ENCODE measurements around the gene PDGFD.

Gene PDGFD

DNA sequence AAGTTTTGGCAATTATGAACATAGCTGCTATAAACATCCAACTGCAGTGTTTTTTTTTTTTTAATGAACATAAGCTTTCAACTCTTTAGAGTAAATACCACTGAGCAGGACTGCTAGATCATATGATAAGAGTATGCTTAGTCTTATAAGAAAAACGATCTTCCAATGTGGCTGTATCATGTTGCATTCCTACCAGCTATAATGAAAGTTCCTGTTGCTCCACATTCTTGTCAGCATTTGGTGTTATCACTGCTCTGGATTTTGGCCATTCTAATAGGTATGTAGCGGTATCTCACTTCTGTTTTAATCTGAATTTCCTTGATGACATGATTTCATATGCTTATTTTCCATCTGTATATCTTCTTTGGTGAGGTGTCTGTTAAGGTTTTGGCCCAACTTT lies 50.4 kb downstream of the PDGFD start:
- Histone ChIP-seq H3K36me3 (ENCODE audit: insufficient read depth, low read depth, low read length) (no peaks in the 10 kb centered on the region), H3K4me3 (ENCODE audit: low read length) (no peak overlapping the region), H3K4me1 (ENCODE audit: insufficient read depth, low read length) (no peaks in the 10 kb centered on the region)

DNA sequence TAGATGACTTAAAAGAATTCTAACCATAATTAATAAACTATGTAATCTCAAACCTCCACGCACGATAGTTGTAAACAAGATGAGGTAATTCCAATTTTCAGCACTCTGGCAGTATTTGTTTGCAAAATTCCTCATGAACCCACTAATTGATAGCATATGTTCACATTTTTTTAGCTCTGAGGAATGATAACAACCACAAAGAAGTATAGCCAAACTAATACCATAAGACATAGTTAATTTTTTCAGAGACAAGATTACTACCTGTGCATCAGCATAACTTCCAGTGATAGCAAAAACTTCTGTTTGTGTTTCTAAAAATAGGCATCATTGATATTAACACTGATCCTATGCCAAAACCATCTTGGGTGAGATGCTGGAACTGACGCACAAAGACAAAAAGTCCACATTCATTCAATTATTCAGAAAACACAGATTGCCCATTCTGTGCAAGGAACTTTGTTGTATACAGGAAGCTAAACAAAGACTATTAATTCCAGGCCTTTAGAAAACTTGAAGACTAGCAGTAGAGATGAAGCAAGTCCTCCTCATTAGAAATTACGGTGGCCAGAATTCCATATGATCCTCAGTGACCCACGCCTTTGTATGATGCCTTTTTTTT lies 57.7 kb downstream of the PDGFD start:
- no peak overlapping the region for H3K27ac ChIP-seq (ENCODE audit: low read length)
- no peaks in the 10 kb centered on the region for H3K9me3 ChIP-seq (ENCODE audit: insufficient read depth, low read depth, low read length)
- H3K4me1 ChIP-seq (ENCODE audit: insufficient read depth, low read length) = no peaks in the 10 kb centered on the region
- H3K4me3 ChIP-seq (ENCODE audit: low read length) = no peak overlapping the region
- no peaks in the 10 kb centered on the region for H3K36me3 ChIP-seq (ENCODE audit: insufficient read depth, low read depth, low read length)
- H3K27me3 ChIP-seq (ENCODE audit: insufficient read depth, low read length) = no peaks in the 10 kb centered on the region
- no peak overlapping the region for H3K9ac ChIP-seq (ENCODE audit: low read depth, low read length)

More for the DNA sequence above, 50.4 kb downstream of the PDGFD start:
- Histone ChIP-seq H3K9ac (ENCODE audit: low read depth, low read length) (no peak overlapping the region), H3K9me3 (ENCODE audit: insufficient read depth, low read depth, low read length) (peaks cover 7% of the 10 kb centered on the region), H3K27ac (ENCODE audit: low read length) (no peak overlapping the region), H3K27me3 (ENCODE audit: insufficient read depth, low read length) (no peaks in the 10 kb centered on the region)

DNA sequence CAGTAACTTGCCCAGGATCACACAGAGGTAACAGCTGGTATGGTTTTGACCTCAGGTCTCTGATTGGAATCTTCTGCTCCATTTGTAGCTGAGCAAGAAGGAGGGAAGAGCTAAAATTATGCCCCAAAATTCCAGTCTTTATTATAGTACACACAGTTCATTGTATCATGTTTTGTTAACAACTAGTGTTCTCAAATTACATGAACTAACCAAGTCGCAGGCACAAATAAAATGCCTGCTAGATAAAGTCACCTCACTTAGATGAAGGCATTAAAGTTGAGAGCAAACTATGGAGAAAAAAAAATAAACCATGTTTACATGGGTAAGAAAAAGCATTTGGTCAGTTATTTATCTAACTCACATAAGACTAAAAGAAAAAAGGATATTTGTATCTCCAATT lies 58.8 kb downstream of the PDGFD start:
- no peaks in the 10 kb centered on the region for H3K27me3 ChIP-seq (ENCODE audit: insufficient read depth, low read length)
- no peaks in the 10 kb centered on the region for H3K9me3 ChIP-seq (ENCODE audit: insufficient read depth, low read depth, low read length)
- no peak overlapping the region for H3K9ac ChIP-seq (ENCODE audit: low read depth, low read length)
- no peaks in the 10 kb centered on the region for H3K36me3 ChIP-seq (ENCODE audit: insufficient read depth, low read depth, low read length)
- H3K27ac ChIP-seq (ENCODE audit: low read length) = no peak overlapping the region
- no peaks in the 10 kb centered on the region for H3K4me1 ChIP-seq (ENCODE audit: insufficient read depth, low read length)
- no peak overlapping the region for H3K4me3 ChIP-seq (ENCODE audit: low read length)

DNA sequence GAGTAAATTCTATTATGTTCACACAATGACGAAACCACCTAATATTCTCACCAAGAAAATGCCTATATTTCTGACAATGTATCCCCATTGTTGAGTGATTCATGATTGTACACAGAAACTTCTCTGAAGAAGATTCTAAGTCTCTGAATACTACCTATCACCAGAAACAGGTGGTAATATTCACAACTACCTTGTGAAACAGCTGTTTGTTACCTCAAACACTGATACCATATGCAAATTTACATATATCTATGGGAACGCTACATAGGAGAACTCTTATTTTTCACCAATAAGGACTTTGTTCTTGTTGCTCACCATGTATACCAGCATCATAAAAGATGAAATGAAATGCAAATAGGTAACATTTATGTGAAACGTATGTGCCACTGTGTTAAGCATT lies 59.3 kb downstream of the PDGFD start:
- no peaks in the 10 kb centered on the region for H3K27me3 ChIP-seq (ENCODE audit: insufficient read depth, low read length)
- no peaks in the 10 kb centered on the region for H3K4me1 ChIP-seq (ENCODE audit: insufficient read depth, low read length)
- H3K9ac ChIP-seq (ENCODE audit: low read depth, low read length) = no peak overlapping the region
- H3K4me3 ChIP-seq (ENCODE audit: low read length) = no peak overlapping the region
- H3K36me3 ChIP-seq (ENCODE audit: insufficient read depth, low read depth, low read length) = no peaks in the 10 kb centered on the region
- H3K27ac ChIP-seq (ENCODE audit: low read length) = no peak overlapping the region
- H3K9me3 ChIP-seq (ENCODE audit: insufficient read depth, low read depth, low read length) = no peaks in the 10 kb centered on the region

DNA sequence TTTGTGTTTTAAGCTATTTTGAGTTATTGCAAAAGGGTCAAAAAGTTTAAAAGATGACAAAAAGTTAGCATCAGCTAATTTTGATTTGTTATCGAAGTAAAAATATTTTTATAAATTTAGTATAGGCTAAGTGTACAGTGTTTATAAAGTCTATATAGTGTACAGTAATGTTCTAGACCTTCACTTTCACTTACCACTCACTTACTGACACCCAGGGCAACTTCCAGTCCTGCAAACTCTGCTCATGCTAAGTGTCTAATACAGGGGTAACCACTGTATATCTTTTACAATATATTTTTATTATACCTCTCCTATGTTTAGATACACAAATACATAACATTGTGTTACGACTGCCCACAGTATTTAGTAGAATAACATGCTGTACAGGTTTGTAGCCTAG lies 59.7 kb downstream of the PDGFD start:
- Histone ChIP-seq H3K36me3 (ENCODE audit: insufficient read depth, low read depth, low read length) (no peaks in the 10 kb centered on the region), H3K27ac (ENCODE audit: low read length) (no peak overlapping the region), H3K9ac (ENCODE audit: low read depth, low read length) (no peak overlapping the region), H3K4me3 (ENCODE audit: low read length) (no peak overlapping the region), H3K4me1 (ENCODE audit: insufficient read depth, low read length) (no peaks in the 10 kb centered on the region), H3K27me3 (ENCODE audit: insufficient read depth, low read length) (no peaks in the 10 kb centered on the region), H3K9me3 (ENCODE audit: insufficient read depth, low read depth, low read length) (no peaks in the 10 kb centered on the region)

DNA sequence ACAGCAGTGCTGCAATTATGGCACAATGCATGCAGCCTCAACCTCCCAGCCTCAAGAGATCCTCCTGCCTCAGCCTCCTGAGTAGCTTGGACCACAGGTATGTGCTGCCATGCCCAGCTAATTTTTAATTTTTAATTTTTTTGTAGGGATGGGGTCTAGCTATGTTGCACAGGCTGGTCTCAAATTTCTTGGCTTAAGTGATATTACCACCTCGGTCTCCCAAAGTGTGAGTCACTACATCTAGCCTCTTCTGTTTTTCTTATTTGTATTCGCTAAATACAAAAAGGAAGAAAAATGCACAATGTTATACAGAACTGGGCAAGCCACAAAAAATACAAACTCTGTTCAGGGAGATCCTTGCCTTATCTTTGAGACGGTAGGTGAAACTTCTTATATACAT lies 65.4 kb downstream of the PDGFD start:
- no peaks in the 10 kb centered on the region for H3K9me3 ChIP-seq (ENCODE audit: insufficient read depth, low read depth, low read length)
- no peak overlapping the region for H3K9ac ChIP-seq (ENCODE audit: low read depth, low read length)
- no peaks in the 10 kb centered on the region for H3K4me1 ChIP-seq (ENCODE audit: insufficient read depth, low read length)
- H3K4me3 ChIP-seq (ENCODE audit: low read length) = no peak overlapping the region
- H3K27ac ChIP-seq (ENCODE audit: low read length) = no peak overlapping the region
- H3K36me3 ChIP-seq (ENCODE audit: insufficient read depth, low read depth, low read length) = no peaks in the 10 kb centered on the region
- no peaks in the 10 kb centered on the region for H3K27me3 ChIP-seq (ENCODE audit: insufficient read depth, low read length)

DNA sequence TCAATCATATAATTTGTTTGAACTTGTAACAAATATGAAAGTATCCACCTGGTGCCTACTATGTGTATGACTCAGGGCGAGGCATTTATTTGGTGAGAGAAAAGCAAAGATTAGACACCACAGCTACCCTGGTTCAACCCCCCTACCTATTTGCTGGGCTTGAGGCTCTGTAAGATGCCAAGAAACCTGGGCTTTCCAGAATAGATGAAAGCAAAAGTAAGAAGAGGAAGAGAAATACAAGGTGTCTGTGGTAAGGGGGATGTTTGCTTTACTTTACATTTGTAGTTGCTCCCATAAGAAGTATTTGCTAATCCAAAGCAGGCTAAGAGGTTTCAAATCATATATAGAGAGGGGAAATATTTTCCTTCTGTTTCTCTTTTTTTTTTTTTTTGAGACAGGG lies 65.8 kb downstream of the PDGFD start:
- no peaks in the 10 kb centered on the region for H3K27me3 ChIP-seq (ENCODE audit: insufficient read depth, low read length)
- H3K9me3 ChIP-seq (ENCODE audit: insufficient read depth, low read depth, low read length) = no peaks in the 10 kb centered on the region
- H3K27ac ChIP-seq (ENCODE audit: low read length) = no peak overlapping the region
- no peaks in the 10 kb centered on the region for H3K36me3 ChIP-seq (ENCODE audit: insufficient read depth, low read depth, low read length)
- no peak overlapping the region for H3K4me3 ChIP-seq (ENCODE audit: low read length)
- H3K9ac ChIP-seq (ENCODE audit: low read depth, low read length) = no peak overlapping the region
- no peaks in the 10 kb centered on the region for H3K4me1 ChIP-seq (ENCODE audit: insufficient read depth, low read length)

DNA sequence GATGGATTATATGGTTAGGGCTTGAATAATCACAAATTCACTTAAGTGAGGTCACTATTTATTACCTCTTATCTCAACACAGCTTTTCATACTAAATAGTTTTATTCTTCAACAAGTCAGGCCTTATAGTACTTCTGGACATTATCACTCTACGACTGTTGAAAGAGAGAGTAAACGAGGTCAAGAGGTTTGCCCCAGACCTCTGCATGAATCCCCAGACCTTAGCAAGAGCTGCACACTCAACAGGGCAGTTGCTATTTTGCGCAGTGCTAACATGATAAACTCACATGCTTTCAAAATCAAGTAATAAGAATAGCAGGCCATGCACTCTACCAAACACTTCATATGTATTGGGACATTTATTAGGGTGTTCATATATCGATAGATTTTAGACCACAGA lies 67.0 kb downstream of the PDGFD start:
- Histone ChIP-seq H3K27ac (ENCODE audit: low read length) (no peak overlapping the region), H3K4me1 (ENCODE audit: insufficient read depth, low read length) (no peaks in the 10 kb centered on the region), H3K4me3 (ENCODE audit: low read length) (no peak overlapping the region), H3K27me3 (ENCODE audit: insufficient read depth, low read length) (no peaks in the 10 kb centered on the region), H3K9ac (ENCODE audit: low read depth, low read length) (no peak overlapping the region), H3K9me3 (ENCODE audit: insufficient read depth, low read depth, low read length) (no peaks in the 10 kb centered on the region), H3K36me3 (ENCODE audit: insufficient read depth, low read depth, low read length) (no peaks in the 10 kb centered on the region)

DNA sequence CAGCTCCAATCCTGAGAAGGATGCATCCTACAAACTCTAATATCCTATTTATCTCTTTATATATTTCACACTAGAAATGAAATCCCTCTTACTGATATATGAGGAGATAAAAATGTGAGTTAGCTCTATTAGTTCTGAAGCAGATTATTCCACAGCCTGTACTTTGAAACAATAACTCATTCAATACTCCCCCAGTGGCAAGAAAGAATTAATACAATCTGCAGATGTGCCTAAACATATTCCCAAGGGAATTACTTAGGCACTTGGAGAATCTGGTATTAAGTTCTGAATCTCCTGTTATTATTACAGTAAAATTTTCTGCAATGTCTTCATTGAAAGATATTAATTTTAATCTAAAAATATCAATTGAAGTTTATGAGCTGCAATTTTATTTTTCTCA lies 68.2 kb downstream of the PDGFD start:
- no peaks in the 10 kb centered on the region for H3K9me3 ChIP-seq (ENCODE audit: insufficient read depth, low read depth, low read length)
- H3K9ac ChIP-seq (ENCODE audit: low read depth, low read length) = no peak overlapping the region
- H3K27ac ChIP-seq (ENCODE audit: low read length) = no peak overlapping the region
- no peaks in the 10 kb centered on the region for H3K27me3 ChIP-seq (ENCODE audit: insufficient read depth, low read length)
- H3K4me3 ChIP-seq (ENCODE audit: low read length) = no peak overlapping the region
- no peaks in the 10 kb centered on the region for H3K4me1 ChIP-seq (ENCODE audit: insufficient read depth, low read length)
- no peaks in the 10 kb centered on the region for H3K36me3 ChIP-seq (ENCODE audit: insufficient read depth, low read depth, low read length)

DNA sequence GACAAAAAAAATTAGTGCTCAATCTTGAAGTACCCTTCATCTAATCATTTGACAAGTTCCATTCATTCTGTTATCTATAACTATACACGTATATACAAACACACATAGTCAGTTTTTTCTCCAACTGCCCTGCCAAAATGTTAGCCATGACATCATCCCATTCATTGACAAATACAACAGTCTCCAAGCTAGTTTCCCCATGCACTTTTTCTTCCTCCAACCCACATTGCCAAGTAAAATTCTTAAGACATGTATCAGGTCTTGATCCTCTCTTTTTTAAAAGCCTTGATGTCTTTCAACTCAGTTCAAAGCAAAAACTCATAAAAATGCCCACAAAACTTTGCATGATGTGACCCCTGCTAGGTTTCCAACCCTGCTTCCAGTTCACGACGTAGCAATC lies 69.4 kb downstream of the PDGFD start:
- H3K4me1 ChIP-seq (ENCODE audit: insufficient read depth, low read length) = no peaks in the 10 kb centered on the region
- no peaks in the 10 kb centered on the region for H3K36me3 ChIP-seq (ENCODE audit: insufficient read depth, low read depth, low read length)

DNA sequence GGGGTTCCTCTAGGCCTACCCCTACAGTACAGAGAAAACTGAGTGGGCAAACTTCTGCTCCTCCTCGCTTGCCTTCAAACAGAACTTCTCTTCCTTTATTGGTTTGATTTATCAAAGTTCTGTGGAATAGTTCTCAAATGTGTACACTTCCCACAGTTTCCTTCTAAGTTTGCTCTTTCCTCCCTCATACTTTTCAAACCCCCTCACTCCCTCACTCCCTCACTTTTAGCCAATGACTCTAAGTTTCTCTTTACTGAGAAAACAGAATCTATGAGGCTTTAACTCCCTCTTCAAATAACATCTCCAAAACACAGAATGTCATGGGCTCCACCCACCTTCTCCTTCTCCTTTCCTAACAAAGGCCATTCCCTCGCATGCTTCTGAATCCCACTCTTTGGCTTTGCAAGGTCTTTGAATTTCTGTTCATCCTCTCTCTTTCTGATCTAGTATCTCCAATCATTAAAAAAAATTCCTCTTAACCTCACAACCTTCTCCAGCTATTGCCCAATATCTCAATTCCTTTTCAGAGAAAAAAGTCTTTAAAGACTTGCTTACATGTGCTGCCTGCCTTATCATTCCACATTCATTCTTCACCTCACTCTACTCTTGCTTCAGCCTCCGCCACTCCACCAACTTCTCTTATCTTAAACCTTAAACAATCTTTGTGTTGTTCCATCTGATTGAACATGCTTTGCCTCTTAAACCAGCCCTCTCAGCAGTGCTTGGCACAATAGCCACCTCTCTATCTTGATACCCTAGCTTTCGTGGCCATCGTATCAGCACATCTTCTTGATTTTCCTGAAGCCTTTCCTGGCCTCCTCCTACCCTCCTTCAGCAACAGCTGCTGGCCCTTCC lies 70.3 kb downstream of the PDGFD start:
- H3K36me3 ChIP-seq (ENCODE audit: insufficient read depth, low read depth, low read length) = no peaks in the 10 kb centered on the region
- H3K27me3 ChIP-seq (ENCODE audit: insufficient read depth, low read length) = no peaks in the 10 kb centered on the region
- no peaks in the 10 kb centered on the region for H3K9me3 ChIP-seq (ENCODE audit: insufficient read depth, low read depth, low read length)
- no peak overlapping the region for H3K9ac ChIP-seq (ENCODE audit: low read depth, low read length)
- no peaks in the 10 kb centered on the region for H3K4me1 ChIP-seq (ENCODE audit: insufficient read depth, low read length)
- H3K27ac ChIP-seq (ENCODE audit: low read length) = no peak overlapping the region
- H3K4me3 ChIP-seq (ENCODE audit: low read length) = no peak overlapping the region

More for the DNA sequence above, 69.4 kb downstream of the PDGFD start:
- no peaks in the 10 kb centered on the region for H3K9me3 ChIP-seq (ENCODE audit: insufficient read depth, low read depth, low read length)
- H3K27me3 ChIP-seq (ENCODE audit: insufficient read depth, low read length) = no peaks in the 10 kb centered on the region
- H3K4me3 ChIP-seq (ENCODE audit: low read length) = no peak overlapping the region
- no peak overlapping the region for H3K27ac ChIP-seq (ENCODE audit: low read length)
- H3K9ac ChIP-seq (ENCODE audit: low read depth, low read length) = no peak overlapping the region

DNA sequence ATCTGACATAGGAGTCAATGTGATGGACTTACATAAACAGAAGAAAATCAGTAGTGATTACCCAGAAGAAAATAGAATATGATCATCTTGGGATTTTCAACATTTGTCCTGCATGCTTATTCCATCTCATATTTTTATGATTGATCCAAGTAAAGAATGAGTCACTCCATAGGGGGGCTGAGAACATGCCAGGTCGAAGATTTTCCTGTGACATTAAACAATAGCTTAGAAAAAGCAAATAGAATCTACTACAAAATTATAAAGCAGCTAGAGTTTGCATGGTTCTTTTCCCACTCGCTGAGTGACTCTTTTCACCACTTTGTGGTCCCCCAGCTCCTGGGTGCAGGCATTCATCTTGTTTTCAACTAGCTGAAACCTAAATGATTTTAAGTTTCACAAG lies 71.2 kb downstream of the PDGFD start:
- Histone ChIP-seq H3K9ac (ENCODE audit: low read depth, low read length) (no peak overlapping the region), H3K9me3 (ENCODE audit: insufficient read depth, low read depth, low read length) (no peaks in the 10 kb centered on the region), H3K4me1 (ENCODE audit: insufficient read depth, low read length) (no peaks in the 10 kb centered on the region), H3K27ac (ENCODE audit: low read length) (no peak overlapping the region), H3K4me3 (ENCODE audit: low read length) (no peak overlapping the region), H3K36me3 (ENCODE audit: insufficient read depth, low read depth, low read length) (no peaks in the 10 kb centered on the region), H3K27me3 (ENCODE audit: insufficient read depth, low read length) (no peaks in the 10 kb centered on the region)

Measured in iPS-20b (cell line).